ENCODE results near the gene ABCD1. TPM values are rescaled to one million over a fixed set of nuclear protein-coding genes. Genes with fewer than 3 reads are reported as not detected.

The ABCD1 gene
- total RNA-seq, 1 experiment from 2014 or later: 86.6 TPM

DNA sequence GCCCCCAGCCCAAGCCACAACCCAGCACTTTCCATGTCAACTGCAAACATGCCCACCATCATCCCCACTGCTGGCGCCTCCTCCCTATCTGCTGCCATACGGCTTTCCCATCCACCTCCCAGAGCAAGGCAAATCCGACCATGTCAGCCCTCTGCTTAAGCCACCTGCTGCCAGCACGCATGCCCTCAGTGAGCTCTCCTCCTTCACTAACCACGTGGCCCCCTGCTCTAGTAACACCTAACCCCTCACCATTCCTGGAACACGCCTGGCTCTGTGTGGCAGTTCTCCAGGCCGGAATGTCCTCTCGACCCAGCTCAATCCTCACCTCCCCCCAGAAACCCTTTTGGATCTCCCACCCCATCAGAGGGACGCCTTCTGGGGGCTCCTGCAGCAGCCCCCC, 17.9 kb upstream of the ABCD1 start:
- Histone ChIP-seq H3K27me3 (ENCODE audit: control insufficient read depth, insufficient read depth, low read length) (no peaks in the 10 kb centered on the region), H3K9me3 (ENCODE audit: control insufficient read depth, insufficient read depth, low read depth, low read length) (no peaks in the 10 kb centered on the region), H3K4me1 (ENCODE audit: control insufficient read depth, insufficient read depth, low read length) (no peaks in the 10 kb centered on the region), H3K4me3 (ENCODE audit: low read depth in 2 of 2, low read length in 2 of 2) (no peak overlapping the region), H3K27ac (ENCODE audit: low read length) (no peak overlapping the region), H3K36me3 (ENCODE audit: control insufficient read depth, insufficient read depth, low read length) (no peaks in the 10 kb centered on the region; the same call in 1 of the 2 replicates)
- TF ChIP-seq SIN3A (IDR thresholded peaks at IDR 0.05; ENCODE audit: borderline replicate concordance, insufficient read depth, low read depth, low read length) (no peak), POLR2AphosphoS5 (IDR thresholded peaks at IDR 0.05; ENCODE audit: low read depth, low read length) (no peak)
- TF ChIP-seq, protein P1, sequence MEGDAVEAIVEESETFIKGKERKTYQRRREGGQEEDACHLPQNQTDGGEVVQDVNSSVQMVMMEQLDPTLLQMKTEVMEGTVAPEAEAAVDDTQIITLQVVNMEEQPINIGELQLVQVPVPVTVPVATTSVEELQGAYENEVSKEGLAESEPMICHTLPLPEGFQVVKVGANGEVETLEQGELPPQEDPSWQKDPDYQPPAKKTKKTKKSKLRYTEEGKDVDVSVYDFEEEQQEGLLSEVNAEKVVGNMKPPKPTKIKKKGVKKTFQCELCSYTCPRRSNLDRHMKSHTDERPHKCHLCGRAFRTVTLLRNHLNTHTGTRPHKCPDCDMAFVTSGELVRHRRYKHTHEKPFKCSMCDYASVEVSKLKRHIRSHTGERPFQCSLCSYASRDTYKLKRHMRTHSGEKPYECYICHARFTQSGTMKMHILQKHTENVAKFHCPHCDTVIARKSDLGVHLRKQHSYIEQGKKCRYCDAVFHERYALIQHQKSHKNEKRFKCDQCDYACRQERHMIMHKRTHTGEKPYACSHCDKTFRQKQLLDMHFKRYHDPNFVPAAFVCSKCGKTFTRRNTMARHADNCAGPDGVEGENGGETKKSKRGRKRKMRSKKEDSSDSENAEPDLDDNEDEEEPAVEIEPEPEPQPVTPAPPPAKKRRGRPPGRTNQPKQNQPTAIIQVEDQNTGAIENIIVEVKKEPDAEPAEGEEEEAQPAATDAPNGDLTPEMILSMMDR (IDR thresholded peaks at IDR 0.05): no peak
- in situ Hi-C loops (cut with HindIII; ENCODE audit: low pct_unique_long_range_greater_than_20kb, low sequenced_read_pairs) (no loop called here), intact Hi-C loops (cut with micrococcal nuclease; ENCODE audit: unreplicated experiment) (no loop called here)
- POLR2A ChIA-PET: interaction anchor here (0.7 kb wide), 1 partner anchor 126 kb away, joined by 4 read pairs; no protein-coding TSS in a partner anchor
- DNase-seq (ENCODE audit: low read depth, low spot score): no peak
- no peak for ATAC-seq
- CTCF ChIA-PET: no interaction called here
- no TSS peak for BruUV-seq (replicated peaks)

DNA sequence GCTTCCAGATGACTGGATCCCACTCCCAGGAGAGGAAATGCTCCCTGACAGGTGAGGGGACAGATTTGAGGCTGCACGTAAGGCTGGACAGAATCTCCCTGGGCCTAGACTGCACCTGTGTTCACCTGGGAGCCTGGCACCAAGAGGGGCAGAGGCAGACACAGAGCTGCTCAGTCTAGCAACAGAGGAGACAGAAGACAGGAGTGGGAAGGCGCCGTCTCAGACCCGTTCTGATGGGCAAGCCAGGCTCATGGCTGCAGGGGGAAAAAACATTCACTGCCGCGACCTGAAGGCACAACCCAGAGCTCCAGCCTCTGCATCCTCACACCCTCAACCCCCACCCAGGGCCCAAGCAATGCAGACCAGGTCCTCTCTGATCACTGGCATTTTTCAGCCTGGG, 17.2 kb upstream of the ABCD1 start:
- POLR2A ChIA-PET: no interaction called here

More for the DNA sequence above, 17.2 kb upstream of the ABCD1 start:
- in situ Hi-C loops (cut with HindIII; ENCODE audit: low pct_unique_long_range_greater_than_20kb, low sequenced_read_pairs): no loop called here
- H3K4me1 ChIP-seq (ENCODE audit: control insufficient read depth, insufficient read depth, low read length): no peaks in the 10 kb centered on the region
- no peak for TF ChIP-seq POLR2AphosphoS5 (IDR thresholded peaks at IDR 0.05; ENCODE audit: low read depth, low read length)
- TF ChIP-seq, protein P1 (IDR thresholded peaks at IDR 0.05): no peak
- TF ChIP-seq REST (IDR thresholded peaks at IDR 0.05; ENCODE audit: insufficient read depth in 1 of 2, low read depth in 2 of 2, low read length in 1 of 2): no peak
- no peak for TF ChIP-seq TCF7L2 (IDR thresholded peaks at IDR 0.05; ENCODE audit: low read depth, low read length)
- no peak for TF ChIP-seq SIN3A (IDR thresholded peaks at IDR 0.05; ENCODE audit: borderline replicate concordance, insufficient read depth, low read depth, low read length)
- H3K4me3 ChIP-seq (ENCODE audit: low read depth in 2 of 2, low read length in 2 of 2): no peak overlapping the region
- CTCF ChIA-PET: interaction anchor here (0.8 to 1.4 kb wide), 3 partner anchors 21 to 40 kb away, joined by 3 to 7 read pairs (median 4); no protein-coding TSS in a partner anchor
- DNase-seq (ENCODE audit: low read depth, low spot score) (no peak), ATAC-seq (no peak)
- intact Hi-C loops (cut with micrococcal nuclease; ENCODE audit: unreplicated experiment): no loop called here
- H3K27me3 ChIP-seq (ENCODE audit: control insufficient read depth, insufficient read depth, low read length): no peaks in the 10 kb centered on the region
- H3K27ac ChIP-seq (ENCODE audit: low read length): no peak overlapping the region
- no peaks in the 10 kb centered on the region for H3K9me3 ChIP-seq (ENCODE audit: control insufficient read depth, insufficient read depth, low read depth, low read length)
- H3K36me3 ChIP-seq (ENCODE audit: control insufficient read depth, insufficient read depth, low read length): no peaks in the 10 kb centered on the region
- no TSS peak for BruUV-seq (replicated peaks)

Data from Panc1 (cell line).